DMS114 treated with DMSO at 0.1 percent for 48 hours (cell line): ENCODE measurements around the gene VCAN.

Experiments
- DNase-seq: peaks from one replicate; lab custom pipeline; 2025; ENCODE audit not compliant: unreplicated experiment; lab: John Stamatoyannopoulos, UW

Gene VCAN

GRCh38 chr5:83494087-83494620, 22.6 kb downstream of the VCAN start:
- DNase-seq = no peak

DNA sequence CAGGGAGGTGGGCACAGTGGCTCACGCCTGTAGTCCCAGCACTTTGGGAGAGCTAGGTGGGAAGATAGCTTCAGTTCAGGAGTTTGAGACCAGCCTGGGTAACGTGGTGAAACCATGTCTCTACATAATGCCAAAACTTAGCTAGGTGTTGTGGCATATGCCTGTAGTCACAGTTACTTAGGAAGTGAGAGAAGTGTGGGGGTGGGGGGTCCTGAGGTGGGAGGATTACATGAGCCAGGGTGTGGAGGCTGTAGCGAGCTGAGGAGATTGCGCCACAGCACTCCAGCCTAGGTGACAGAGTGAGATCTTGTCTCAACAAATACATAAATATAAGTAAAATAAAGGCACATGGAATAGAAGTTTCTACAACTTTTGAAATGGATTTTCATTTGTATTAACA, 23.1 kb downstream of the VCAN start:
- no peak for DNase-seq

GRCh38 chr5:83496626-83497025, 25.1 kb downstream of the VCAN start:
- no peak for DNase-seq

DNA sequence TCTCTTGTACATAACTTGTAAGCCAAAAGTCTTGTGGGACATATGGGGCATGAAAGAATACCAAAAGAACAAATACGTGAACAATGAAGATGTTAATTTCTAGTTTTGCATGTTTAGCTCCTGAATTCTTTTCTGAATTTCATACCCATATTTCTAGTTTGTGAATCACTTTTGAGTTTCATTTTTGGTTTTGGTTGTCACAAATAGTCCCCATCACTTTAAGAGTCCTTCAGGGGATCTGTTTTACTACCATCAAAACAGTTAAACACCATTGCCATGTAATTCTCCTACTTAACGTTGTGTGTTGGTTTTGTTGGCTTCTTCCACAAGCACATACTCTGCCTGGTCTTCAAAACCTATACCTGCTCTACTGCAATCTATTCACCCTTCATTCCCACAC, 27.0 kb downstream of the VCAN start:
- DNase-seq = no peak

DNA sequence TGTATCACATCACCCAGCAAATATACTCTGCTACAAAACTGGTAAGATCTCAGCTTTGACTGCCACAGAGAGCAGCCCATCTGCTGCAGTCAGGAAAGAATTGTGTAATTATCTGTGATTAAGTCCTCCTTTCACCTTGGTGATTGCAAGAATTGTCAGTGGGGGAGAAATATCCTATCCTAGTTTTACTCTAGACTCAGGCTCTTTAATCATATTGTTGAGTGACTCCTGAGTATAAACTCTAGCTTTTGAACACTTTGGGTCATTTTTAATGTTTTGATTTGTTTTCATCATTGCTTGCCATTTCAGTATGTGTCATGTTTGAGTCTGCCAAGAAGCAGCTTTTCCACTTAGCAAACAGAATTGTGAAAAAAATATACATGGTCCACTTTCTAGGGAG, 32.1 kb downstream of the VCAN start:
- no peak for DNase-seq

- no peak for DNase-seq
These were observed 35.9 kb downstream of the VCAN start for GRCh38 chr5:83507431-83507830.

DNA sequence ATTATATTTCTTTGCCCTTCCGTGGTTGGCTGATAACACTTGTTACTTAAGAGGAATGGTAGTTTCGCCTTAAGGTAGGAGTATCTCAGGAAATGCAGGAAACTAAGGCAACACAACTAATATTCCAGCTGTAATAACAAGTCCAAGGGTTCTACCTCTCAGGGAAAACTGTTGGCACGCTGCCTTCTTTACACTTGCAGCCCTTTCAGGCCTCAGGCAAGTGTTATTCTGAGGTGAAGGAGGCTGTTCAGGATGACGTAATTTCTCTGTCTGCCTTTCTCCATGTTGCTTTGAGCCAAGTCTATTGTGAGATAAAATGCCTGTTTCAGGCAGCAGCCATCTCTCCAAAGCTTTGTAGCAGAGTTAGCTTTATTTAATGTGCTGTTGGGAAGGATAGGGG, 38.0 kb downstream of the VCAN start:
- no peak for DNase-seq

- DNase-seq = no peak
These were observed 38.7 kb downstream of the VCAN start for GRCh38 chr5:83510260-83510659.

- DNase-seq = no peak
These were observed 40.7 kb downstream of the VCAN start for GRCh38 chr5:83512061-83512745.

GRCh38 chr5:83513081-83513480, 41.5 kb downstream of the VCAN start:
- no peak for DNase-seq

- no peak for DNase-seq
These were observed 41.9 kb downstream of the VCAN start for GRCh38 chr5:83513491-83513890.

DNA sequence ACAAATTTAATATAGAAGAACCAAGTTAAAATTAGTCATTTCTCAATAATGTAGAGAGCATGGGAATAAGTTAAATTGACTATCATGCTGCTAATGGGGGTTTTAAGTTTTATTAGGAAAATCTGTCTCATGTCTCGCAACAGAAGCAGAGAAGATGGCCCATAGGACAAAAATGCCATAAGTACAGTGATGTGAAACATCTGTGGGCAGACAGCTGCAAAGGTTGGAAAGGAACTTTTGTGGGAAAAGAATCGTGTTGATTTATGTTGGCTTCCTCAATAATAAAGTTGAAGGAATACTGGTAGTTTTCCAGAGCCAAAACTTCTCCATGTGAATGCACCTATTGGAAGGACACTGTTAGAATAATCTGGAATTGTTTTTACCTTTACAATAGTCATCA, 44.8 kb downstream of the VCAN start:
- DNase-seq = no peak

DNA sequence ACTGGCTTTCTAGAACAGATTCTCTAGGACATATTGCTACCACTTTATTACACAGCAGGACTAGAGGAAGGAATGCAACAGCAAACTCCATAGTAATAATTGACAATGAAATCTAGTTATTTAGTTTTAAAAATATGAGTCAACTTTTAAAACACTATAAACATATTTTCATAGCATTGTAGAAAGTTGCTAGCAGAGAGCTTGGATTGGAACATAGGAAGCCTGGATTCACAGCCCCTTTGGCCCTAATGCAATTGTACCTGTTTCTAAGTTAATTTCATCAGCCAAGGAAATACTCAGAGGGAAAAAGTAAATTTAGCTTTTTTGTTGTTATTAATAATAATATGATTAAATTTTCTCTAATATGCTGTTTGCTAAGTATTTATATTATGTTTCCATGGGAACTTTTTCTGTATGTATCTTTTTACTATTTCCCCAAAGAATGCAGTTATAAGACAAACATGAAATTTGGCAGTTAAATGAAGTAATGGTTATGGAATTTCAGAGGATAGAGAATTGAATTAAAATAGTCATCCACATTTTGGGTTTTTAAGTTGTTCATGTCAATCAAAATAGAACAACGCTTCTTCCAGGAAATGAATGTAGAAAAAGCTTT, 45.6 kb downstream of the VCAN start:
- DNase-seq = no peak

- no peak for DNase-seq
These were observed 46.1 kb downstream of the VCAN start for GRCh38 chr5:83517688-83518085.

GRCh38 chr5:83518319-83519061, 46.9 kb downstream of the VCAN start:
- no peak for DNase-seq

DNA sequence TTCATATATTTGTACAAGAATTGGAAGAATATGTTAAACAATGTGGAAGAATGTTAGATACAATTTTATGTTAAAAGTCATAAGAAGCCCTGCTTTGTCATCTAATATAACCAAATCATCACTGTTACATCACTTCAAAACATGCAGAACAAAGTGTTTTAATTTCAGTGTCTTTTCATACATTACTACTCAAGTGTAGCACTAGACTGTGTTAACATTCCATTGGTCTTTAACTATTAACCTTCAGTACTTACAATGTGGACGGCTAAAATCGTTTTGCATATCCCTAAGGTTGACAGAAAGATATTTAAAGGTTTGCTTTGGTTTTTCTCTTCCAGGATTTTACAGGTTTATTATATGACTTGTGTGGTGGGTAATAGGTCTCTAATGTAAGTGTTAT, 50.9 kb downstream of the VCAN start:
- no peak for DNase-seq

DNA sequence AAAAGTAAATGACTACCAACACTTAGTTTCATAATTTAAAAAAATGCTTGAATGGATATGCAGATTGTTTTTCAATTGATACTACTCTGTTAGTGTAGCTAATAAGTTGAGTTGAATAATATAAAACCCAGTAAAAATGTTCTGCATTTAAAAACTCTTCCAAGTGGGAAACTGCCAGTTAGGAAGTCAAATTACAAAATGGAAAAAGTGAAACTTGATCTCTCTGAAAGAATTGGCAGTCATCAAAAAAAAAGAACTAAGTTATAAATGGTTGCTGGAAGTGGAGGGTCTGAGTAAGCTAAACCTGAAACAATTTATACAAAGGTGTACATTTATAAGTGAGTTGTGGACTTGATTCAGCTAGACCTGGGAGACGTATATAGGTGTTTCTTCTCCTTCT, 52.4 kb downstream of the VCAN start:
- DNase-seq = no peak

- no peak for DNase-seq
These were observed 52.8 kb downstream of the VCAN start for GRCh38 chr5:83524345-83524744.

GRCh38 chr5:83524991-83525390, 53.4 kb downstream of the VCAN start:
- DNase-seq = no peak

DNA sequence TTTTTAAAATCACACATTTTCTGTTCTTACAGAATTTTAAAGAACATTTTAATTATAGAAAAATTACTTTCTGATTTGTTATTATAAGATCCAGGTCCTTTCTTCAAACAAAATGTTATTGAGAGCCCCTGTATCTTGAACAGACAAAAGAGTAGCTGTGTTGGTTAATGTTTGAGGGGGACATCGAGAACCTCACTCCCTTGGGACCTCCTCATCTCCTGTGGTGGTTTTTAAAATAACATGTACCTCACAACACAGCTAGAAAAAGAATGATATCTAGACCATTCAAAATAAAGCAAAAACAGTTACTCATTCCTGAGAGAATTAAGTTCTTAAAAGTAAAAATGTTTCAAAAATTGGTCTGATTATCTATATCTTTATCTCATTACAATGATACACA, 54.7 kb downstream of the VCAN start:
- DNase-seq = no peak

- no peak for DNase-seq
These were observed 55.7 kb downstream of the VCAN start for GRCh38 chr5:83527221-83527620.
